Erythroblast (primary cell): Measurements from ENCODE around the gene RCN2.

Experiments used
- GATA1 ChIP-seq: IDR thresholded peaks from 2 replicates; pipeline ENCODE4 v1.6.1; 2011; ENCODE audit warnings: low read depth, mild to moderate bottlenecking, control low read depth, low read length, moderate library complexity
- POLR2A ChIP-seq: IDR thresholded peaks from 2 replicates; pipeline ENCODE4 v1.6.1; 2011; ENCODE audit warnings: mild to moderate bottlenecking, low read length

GRCh38 chr15:76885212-76885611, 46.3 kb upstream of the RCN2 start:
- no peak for TF ChIP-seq POLR2A
- no peak for TF ChIP-seq GATA1
